Stomach (tissue), 4 donors: ENCODE results near the gene GPR153.

Experiments
- EP300 ChIP-seq: sonication (generic); formaldehyde crosslinking; IDR thresholded peaks from one replicate; pipeline ENCODE4 v1.6.1; 2017; ENCODE audit warnings: antibody characterized with exemption
- POLR2A ChIP-seq, 4 donors: fragments of 450-650 bp; IDR thresholded peaks; one replicate each; pipeline ENCODE4 v1.6.1; 2016; ENCODE audit warnings: antibody characterized with exemption in 4 of 4, control low read depth in 2 of 4, mild to moderate bottlenecking in 1 of 4, moderate library complexity in 1 of 4
- POLR2AphosphoS5 ChIP-seq, 3 donors: sonication (generic); formaldehyde crosslinking; IDR thresholded peaks; one replicate each; pipeline ENCODE4 v1.6.1; 2016; ENCODE audit warnings: antibody characterized with exemption in 3 of 3
- TF ChIP-seq, protein P1 (sequence below), 7 experiments: fragments of 450-650 bp in 4 of 7; fragments of 200-600 bp in 3 of 7; sonication (generic) in 3 of 7; IDR thresholded peaks; one replicate each; pipeline ENCODE4 v1.5.1; 2016 to 2019; ENCODE audit warnings: antibody characterized with exemption in 7 of 7, control low read depth in 2 of 7, mild to moderate bottlenecking in 1 of 7

- TF ChIP-seq, protein P1, sequence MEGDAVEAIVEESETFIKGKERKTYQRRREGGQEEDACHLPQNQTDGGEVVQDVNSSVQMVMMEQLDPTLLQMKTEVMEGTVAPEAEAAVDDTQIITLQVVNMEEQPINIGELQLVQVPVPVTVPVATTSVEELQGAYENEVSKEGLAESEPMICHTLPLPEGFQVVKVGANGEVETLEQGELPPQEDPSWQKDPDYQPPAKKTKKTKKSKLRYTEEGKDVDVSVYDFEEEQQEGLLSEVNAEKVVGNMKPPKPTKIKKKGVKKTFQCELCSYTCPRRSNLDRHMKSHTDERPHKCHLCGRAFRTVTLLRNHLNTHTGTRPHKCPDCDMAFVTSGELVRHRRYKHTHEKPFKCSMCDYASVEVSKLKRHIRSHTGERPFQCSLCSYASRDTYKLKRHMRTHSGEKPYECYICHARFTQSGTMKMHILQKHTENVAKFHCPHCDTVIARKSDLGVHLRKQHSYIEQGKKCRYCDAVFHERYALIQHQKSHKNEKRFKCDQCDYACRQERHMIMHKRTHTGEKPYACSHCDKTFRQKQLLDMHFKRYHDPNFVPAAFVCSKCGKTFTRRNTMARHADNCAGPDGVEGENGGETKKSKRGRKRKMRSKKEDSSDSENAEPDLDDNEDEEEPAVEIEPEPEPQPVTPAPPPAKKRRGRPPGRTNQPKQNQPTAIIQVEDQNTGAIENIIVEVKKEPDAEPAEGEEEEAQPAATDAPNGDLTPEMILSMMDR (IDR thresholded peaks at IDR 0.05), result no peak
- TF ChIP-seq EP300, result no peak
- TF ChIP-seq POLR2A (IDR thresholded peaks at IDR 0.05), result no peak
- TF ChIP-seq POLR2AphosphoS5 (IDR thresholded peaks at IDR 0.05), result no peak
These were observed 54.4 kb downstream of the GPR153 start for GRCh38 chr1:6206520-6206855.
